SK-N-SH (cell line): Measurements from ENCODE around the gene C2orf72.

Experiments used
- MXI1 ChIP-seq: IDR thresholded peaks from 2 replicates; pipeline ENCODE4 v1.6.1; 2012; ENCODE audit warnings: mild to moderate bottlenecking, low read depth, low read length, improper control_type of control experiment
- RXRA ChIP-seq: IDR thresholded peaks from 2 replicates; pipeline ENCODE4 v1.4.0; 2012; ENCODE audit warnings: low read depth, mild to moderate bottlenecking, borderline replicate concordance
- SIN3A ChIP-seq: IDR thresholded peaks from 2 replicates; pipeline ENCODE4 v1.6.1; 2012; ENCODE audit warnings: low read depth, mild to moderate bottlenecking, low read length, moderate library complexity, borderline replicate concordance
- SMC3 ChIP-seq: IDR thresholded peaks from 2 replicates; pipeline ENCODE4 v1.6.1; 2012; ENCODE audit warnings: low read depth, low read length, improper control_type of control experiment
- TAF1 ChIP-seq: IDR thresholded peaks from 2 replicates; pipeline ENCODE4 v1.6.1; 2012; ENCODE audit warnings: low read depth, mild to moderate bottlenecking, low read length, moderate library complexity, borderline replicate concordance
- TCF12 ChIP-seq: IDR thresholded peaks from 2 replicates; pipeline ENCODE4 v1.4.0; 2012
- TF ChIP-seq, protein P1 (sequence below): fragments of 150-350 bp; IDR thresholded peaks from 2 replicates; pipeline ENCODE4 v1.6.1; 2017; ENCODE audit warnings: antibody characterized with exemption, low read length, low read depth, borderline replicate concordance
- TF ChIP-seq, protein P2 (sequence below): fragments of 200-600 bp; sonication (generic); IDR thresholded peaks from 2 replicates; pipeline ENCODE4 v1.6.1; 2017; ENCODE audit warnings: antibody characterized with exemption, mild to moderate bottlenecking, moderate library complexity
- TF ChIP-seq, protein P3 (sequence below): IDR thresholded peaks from 2 replicates; pipeline ENCODE4 v1.6.1; 2012; ENCODE audit warnings: mild to moderate bottlenecking, low read depth, low read length, moderate library complexity

DNA sequence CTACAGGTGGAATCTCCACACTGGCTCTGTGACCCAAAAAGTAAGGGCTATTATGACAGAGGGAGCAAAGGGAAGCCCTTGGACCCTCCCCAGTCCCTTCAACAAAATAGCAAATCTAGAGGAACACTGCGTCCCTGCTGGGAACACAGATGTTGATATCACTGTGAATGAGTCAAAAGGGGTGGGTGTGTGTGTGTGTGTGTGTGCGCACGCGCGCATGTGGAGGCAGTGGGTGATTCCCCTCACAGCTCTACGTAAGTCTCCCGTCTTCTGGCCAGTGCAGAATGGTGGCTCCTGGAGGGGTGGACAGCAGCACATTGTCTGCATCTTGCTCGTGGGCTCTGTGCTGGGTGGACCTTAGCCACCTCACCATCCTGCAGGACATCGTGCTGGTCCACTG lies 7.8 kb upstream of the C2orf72 start:
- no peak for TF ChIP-seq TAF1
- TF ChIP-seq, protein P1, sequence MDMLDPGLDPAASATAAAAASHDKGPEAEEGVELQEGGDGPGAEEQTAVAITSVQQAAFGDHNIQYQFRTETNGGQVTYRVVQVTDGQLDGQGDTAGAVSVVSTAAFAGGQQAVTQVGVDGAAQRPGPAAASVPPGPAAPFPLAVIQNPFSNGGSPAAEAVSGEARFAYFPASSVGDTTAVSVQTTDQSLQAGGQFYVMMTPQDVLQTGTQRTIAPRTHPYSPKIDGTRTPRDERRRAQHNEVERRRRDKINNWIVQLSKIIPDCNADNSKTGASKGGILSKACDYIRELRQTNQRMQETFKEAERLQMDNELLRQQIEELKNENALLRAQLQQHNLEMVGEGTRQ: no peak
- TF ChIP-seq, protein P2, sequence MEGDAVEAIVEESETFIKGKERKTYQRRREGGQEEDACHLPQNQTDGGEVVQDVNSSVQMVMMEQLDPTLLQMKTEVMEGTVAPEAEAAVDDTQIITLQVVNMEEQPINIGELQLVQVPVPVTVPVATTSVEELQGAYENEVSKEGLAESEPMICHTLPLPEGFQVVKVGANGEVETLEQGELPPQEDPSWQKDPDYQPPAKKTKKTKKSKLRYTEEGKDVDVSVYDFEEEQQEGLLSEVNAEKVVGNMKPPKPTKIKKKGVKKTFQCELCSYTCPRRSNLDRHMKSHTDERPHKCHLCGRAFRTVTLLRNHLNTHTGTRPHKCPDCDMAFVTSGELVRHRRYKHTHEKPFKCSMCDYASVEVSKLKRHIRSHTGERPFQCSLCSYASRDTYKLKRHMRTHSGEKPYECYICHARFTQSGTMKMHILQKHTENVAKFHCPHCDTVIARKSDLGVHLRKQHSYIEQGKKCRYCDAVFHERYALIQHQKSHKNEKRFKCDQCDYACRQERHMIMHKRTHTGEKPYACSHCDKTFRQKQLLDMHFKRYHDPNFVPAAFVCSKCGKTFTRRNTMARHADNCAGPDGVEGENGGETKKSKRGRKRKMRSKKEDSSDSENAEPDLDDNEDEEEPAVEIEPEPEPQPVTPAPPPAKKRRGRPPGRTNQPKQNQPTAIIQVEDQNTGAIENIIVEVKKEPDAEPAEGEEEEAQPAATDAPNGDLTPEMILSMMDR: no peak
- TF ChIP-seq TCF12: no peak
- TF ChIP-seq, protein P3, sequence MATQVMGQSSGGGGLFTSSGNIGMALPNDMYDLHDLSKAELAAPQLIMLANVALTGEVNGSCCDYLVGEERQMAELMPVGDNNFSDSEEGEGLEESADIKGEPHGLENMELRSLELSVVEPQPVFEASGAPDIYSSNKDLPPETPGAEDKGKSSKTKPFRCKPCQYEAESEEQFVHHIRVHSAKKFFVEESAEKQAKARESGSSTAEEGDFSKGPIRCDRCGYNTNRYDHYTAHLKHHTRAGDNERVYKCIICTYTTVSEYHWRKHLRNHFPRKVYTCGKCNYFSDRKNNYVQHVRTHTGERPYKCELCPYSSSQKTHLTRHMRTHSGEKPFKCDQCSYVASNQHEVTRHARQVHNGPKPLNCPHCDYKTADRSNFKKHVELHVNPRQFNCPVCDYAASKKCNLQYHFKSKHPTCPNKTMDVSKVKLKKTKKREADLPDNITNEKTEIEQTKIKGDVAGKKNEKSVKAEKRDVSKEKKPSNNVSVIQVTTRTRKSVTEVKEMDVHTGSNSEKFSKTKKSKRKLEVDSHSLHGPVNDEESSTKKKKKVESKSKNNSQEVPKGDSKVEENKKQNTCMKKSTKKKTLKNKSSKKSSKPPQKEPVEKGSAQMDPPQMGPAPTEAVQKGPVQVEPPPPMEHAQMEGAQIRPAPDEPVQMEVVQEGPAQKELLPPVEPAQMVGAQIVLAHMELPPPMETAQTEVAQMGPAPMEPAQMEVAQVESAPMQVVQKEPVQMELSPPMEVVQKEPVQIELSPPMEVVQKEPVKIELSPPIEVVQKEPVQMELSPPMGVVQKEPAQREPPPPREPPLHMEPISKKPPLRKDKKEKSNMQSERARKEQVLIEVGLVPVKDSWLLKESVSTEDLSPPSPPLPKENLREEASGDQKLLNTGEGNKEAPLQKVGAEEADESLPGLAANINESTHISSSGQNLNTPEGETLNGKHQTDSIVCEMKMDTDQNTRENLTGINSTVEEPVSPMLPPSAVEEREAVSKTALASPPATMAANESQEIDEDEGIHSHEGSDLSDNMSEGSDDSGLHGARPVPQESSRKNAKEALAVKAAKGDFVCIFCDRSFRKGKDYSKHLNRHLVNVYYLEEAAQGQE: no peak
- TF ChIP-seq MXI1: no peak
- TF ChIP-seq SMC3: no peak
- no peak for TF ChIP-seq SIN3A
- TF ChIP-seq RXRA: no peak
